ENCODE results near the gene FAM83E. TPM values are rescaled to one million over a fixed set of nuclear protein-coding genes. Genes with fewer than 3 reads are reported as not detected.
"Not testable (repeated sequence)": the region's sequence is repeated elsewhere in the genome, so short reads cannot be mapped to it uniquely, and the experiment has no call there.

Gene FAM83E
- total RNA-seq, 1 donor from 2014 or later, result not detected

DNA sequence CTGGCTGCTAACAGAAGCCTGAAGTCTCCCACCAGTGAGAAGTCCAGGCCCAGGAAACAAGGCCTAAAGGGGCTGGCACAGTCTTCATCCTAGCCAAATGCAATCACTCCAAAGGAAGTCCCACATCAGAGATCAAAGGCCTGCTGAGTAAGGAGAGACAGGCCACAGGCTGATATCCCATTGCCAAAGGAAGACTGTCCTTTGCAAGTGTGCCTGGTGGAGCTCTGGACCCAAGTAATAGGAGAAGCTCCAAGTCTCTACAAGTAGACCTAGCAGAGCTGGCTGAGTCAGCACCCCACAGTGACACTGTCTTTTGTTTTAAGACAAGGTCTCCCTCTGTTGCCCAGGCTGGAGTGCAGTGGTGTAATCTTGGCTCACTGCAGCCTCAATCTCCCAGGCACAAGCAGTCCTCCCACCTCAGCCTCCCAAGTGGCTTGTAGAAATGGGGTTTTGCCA lies 17.8 kb upstream of the FAM83E start:
- intact Hi-C loops (cut with DNase I), result no loop called here
- DNase-seq (ENCODE audit: missing footprints) (no peak), ATAC-seq (no peak)

DNA sequence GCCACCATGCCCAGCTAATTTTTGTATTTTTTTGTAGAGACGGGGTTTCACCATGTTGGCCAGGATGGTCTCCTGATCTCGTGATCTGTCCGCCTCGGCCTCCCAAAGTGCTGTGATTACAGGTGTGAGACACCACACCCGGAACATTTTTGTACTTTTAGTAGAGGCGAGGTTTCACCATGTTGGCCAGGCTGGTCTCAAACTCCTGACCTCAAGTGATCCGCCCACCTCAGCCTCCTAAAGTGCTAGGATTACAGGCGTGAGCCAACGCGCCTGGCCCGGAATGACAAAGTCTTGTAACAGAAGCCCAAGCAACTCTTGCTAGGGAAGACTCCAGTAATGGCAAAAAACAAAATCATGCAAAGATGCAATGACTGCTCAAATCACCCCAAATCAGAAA lies 17.4 kb upstream of the FAM83E start:
- DNase-seq (ENCODE audit: missing footprints); intact Hi-C loops (cut with DNase I); ATAC-seq: not testable (repeated sequence)

DNA sequence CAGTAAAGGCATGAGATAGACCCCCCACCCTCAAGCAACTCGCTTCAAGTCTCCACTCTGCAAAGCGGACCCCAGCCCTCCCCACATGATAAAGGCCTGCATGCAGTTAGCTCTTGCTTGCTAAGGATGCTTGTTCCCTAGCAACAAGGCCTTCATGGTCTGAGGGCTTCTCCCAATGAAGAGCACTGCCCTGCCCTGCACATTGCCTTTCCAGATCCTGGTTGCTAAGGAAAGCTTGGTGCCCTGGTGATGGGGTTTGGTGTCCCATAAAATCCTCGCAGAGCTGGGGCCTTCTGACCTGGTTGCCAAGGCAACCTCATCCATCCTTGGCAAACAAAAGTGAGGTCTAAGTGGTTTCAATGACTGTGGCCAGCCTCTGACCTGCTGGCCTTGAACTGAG lies 16.3 kb upstream of the FAM83E start:
- DNase-seq (ENCODE audit: missing footprints) (no peak), ATAC-seq (no peak)
- intact Hi-C loops (cut with DNase I), result no loop called here

- DNase-seq (ENCODE audit: missing footprints) (peak; percentile 90), ATAC-seq (peak; percentile 2)
- intact Hi-C loops (cut with DNase I), result no loop called here
Measured at GRCh38 chr19:48630296-48631063, 15.6 kb upstream of the FAM83E start.

DNA sequence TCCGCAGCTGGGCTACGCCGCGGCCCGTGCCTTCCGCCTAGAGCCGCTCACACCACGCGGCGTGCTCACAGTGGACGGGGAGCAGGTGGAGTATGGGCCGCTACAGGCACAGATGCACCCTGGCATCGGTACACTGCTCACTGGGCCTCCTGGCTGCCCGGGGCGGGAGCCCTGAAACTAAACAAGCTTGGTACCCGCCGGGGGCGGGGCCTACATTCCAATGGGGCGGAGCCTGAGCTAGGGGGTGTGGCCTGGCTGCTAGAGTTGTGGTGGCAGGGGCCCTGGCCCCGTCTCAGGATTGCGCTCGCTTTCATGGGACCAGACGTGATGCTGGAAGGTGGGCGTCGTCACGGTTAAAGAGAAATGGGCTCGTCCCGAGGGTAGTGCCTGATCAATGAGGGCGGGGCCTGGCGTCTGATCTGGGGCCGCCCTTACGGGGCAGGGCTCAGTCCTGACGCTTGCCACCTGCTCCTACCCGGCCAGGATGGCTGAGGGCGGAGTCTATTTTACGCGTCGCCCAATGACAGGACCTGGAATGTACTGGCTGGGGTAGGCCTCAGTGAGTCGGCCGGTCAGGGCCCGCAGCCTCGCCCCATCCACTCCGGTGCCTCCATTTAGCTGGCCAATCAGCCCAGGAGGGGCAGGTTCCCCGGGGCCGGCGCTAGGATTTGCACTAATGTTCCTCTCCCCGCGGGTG lies 14.9 kb upstream of the FAM83E start:
- intact Hi-C loops (cut with DNase I), result no loop called here
- ATAC-seq (peak; percentile 21), DNase-seq (ENCODE audit: missing footprints) (peak; percentile 81)

DNA sequence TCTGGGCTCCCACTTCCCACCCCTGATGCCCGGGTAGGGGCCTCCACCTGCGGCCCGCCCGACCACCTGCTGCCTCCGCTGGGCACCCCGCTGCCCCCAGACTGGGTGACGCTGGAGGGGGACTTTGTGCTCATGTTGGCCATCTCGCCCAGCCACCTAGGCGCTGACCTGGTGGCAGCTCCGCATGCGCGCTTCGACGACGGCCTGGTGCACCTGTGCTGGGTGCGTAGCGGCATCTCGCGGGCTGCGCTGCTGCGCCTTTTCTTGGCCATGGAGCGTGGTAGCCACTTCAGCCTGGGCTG lies 14.4 kb upstream of the FAM83E start:
- DNase-seq (ENCODE audit: missing footprints) (no peak), ATAC-seq (no peak)
- intact Hi-C loops (cut with DNase I), result no loop called here

DNA sequence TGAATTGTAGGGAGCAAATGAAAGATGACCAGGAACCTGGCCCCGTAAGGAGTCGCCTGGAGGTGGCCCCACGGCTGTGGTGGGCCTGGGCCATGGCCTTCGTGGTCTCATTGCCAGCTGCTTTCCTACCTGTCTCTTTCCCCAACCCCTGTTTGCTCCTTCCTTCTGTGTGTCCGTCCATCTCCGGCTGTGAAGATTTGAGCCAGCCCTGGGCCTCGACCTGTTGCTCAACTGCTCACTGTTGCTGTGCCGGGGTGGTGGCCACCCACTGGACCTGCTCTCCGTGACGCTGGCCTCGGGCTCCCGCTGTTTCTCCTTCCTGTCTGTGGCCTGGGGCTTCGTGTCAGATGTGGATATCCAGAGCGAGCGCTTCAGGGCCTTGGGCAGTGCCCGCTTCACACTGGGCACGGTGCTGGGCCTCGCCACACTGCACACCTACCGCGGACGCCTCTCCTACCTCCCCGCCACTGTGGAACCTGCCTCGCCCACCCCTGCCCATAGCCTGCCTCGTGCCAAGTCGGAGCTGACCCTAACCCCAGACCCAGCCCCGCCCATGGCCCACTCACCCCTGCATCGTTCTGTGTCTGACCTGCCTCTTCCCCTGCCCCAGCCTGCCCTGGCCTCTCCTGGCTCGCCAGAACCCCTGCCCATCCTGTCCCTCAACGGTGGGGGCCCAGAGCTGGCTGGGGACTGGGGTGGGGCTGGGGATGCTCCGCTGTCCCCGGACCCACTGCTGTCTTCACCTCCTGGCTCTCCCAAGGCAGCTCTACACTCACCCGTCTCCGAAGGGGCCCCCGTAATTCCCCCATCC lies 13.8 kb upstream of the FAM83E start:
- intact Hi-C loops (cut with DNase I), result no loop called here
- DNase-seq (ENCODE audit: missing footprints), result peak; percentile 66
- ATAC-seq, result no peak

- intact Hi-C loops (cut with DNase I), result no loop called here
- DNase-seq (ENCODE audit: missing footprints), result peak; percentile 60
- ATAC-seq, result no peak
Measured at GRCh38 chr19:48627865-48628314, 13.0 kb upstream of the FAM83E start.

DNA sequence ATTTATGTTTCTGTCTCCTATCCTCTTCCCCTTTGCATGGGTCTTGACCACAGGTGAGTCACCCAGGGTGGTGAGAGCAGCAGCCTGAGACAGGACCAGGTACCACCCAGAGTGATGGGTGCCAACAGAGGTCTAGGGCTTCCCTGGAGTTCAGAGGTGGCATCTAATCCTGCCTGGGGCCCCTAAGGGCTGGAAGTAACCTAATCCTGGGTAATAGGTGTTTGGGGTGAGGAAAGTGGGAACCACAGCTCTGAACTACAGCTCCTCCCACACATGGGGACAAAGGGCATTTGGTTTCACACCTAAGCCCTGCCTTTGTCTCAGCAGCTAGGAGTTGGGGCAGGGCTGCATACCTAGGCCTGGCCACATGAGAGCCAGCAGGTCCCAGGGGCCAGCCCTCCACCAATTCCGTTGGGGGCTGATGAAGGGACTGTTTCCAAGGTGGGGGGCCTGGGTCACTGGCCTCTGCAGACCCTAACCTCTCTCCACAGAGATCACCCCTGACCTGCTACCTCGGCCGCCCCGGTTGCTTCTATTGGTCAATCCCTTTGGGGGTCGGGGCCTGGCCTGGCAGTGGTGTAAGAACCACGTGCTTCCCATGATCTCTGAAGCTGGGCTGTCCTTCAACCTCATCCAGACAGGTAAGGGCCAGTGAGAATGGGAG lies 12.5 kb upstream of the FAM83E start:
- ATAC-seq, result no peak
- peak; percentile 55 for DNase-seq (ENCODE audit: missing footprints)
- intact Hi-C loops (cut with DNase I), result no loop called here

- peak; percentile 64 for DNase-seq (ENCODE audit: missing footprints)
- no peak for ATAC-seq
- intact Hi-C loops (cut with DNase I), result no loop called here
Measured at GRCh38 chr19:48625891-48626327, 11.0 kb upstream of the FAM83E start.

DNA sequence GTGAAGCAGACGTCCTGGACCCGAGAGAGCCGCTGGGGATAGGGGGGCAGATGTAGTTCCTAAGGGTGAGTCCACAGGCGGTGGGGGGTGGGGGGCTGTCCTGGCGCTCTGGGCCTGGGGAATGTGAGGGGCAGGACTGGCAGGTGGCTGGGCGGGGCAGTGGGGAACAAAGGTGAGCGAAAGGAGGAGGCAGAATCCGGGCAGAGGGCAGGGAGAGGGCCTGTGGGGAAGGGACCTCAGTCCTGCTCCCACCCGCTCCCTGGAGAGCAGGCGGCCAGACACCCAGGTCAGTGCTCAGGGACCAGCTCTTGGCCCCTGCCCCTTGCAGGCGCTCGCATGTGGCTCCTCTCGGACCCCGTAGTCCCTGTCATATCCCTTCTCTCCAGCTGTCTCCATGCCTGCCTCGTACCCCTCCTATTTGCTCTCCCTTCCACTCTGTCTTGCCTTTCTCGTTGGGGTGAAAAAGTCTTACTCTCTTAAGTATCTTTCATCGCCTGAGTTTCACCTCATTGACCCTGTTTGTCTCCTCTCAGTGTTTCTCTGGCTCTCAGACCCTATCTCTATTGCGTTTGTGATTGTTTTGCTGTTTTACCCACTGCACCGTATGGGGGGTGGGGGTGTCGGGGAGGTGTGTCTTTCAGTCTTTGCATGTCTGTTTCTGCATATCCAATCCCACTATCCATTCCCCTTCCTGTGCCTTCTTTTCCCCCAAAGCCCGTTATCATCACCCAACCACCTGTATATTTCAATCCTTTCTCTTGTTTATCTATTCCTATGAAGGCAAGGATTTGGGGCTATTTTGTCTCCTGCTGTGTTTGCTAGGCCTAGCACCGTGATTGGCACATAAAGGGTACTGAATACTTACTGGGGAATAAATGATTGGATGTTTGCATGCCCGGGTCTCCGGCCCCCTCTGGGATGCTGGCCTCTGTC lies 10.2 kb upstream of the FAM83E start:
- no peak for ATAC-seq
- no peak for DNase-seq (ENCODE audit: missing footprints)
- intact Hi-C loops (cut with DNase I), result no loop called here

GRCh38 chr19:48624067-48624594 lies 9.3 kb upstream of the FAM83E start:
- ATAC-seq (peak; percentile 87), DNase-seq (ENCODE audit: missing footprints) (peak; percentile 99)
- intact Hi-C loops (cut with DNase I), result no loop called here

GRCh38 chr19:48623556-48624066 lies 8.7 kb upstream of the FAM83E start:
- no peak for DNase-seq (ENCODE audit: missing footprints)
- intact Hi-C loops (cut with DNase I), result no loop called here
- ATAC-seq, result no peak

DNA sequence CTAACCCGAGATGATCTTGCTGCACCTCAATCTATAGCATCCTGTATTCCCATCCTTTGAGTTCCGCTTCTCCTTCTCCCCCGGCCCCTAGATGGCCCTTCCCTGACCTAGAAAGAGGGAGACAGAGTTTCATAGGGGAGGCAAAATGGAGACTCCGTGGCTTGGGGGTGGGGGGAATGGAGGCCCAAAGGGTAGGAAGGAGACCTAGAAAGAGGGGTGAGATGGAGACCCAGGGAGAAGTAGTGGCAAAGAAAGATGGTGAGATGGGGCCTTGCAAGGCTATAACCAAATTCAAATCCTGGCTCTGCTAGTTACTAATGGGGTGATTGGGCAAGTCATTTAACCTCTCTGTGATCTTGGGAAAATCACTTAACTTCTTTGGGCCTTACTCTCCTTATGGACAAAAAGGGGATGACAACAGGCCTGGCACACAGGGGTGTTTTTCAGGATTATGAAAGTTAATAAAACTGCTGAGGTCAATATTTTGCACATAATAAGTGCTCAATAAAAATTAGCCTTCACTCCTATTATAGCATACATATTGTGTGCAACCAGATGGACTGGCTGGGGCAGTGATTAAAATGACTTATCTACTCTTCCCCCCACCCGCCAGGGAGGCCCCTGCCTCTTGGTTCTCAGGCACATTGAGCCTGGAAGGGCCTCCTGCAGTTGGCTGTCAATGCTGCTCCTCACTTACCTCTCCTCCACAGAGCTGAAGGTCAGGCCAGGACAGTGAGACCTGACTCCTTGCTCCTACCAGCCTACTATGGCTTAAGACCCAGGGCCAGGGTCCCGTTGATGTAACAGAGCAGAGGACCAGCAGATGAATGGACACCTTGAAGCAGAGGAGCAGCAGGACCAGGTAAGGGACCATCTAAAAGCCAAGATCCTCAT lies 5.1 kb upstream of the FAM83E start:
- intact Hi-C loops (cut with DNase I), result no loop called here
- DNase-seq (ENCODE audit: missing footprints) (peak; percentile 34), ATAC-seq (no peak)

GRCh38 chr19:48618916-48619691 lies 4.2 kb upstream of the FAM83E start, which contains the start of the genes RPL18 and SPHK2:
Gene RPL18, minus strand, starts transcription at chr19:48619178. Its CDS starts 35 bp downstream, at chr19:48619143.
Gene SPHK2, plus strand, starts transcription at chr19:48619506. Its CDS starts 1,009 bp downstream, at chr19:48620515.
- intact Hi-C loops (cut with DNase I), result no loop called here
- ATAC-seq, result peak; percentile 93
- peak; percentile 99 for DNase-seq (ENCODE audit: missing footprints)

All from Right ventricle myocardium inferior (tissue), 1 donor.